ENCODE results near the gene TATDN3.
"Not testable (repeated sequence)": the region's sequence is repeated elsewhere in the genome, so short reads cannot be mapped to it uniquely, and the experiment has no call there.

TATDN3 gene, protein sequence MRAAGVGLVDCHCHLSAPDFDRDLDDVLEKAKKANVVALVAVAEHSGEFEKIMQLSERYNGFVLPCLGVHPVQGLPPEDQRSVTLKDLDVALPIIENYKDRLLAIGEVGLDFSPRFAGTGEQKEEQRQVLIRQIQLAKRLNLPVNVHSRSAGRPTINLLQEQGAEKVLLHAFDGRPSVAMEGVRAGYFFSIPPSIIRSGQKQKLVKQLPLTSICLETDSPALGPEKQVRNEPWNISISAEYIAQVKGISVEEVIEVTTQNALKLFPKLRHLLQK

DNA sequence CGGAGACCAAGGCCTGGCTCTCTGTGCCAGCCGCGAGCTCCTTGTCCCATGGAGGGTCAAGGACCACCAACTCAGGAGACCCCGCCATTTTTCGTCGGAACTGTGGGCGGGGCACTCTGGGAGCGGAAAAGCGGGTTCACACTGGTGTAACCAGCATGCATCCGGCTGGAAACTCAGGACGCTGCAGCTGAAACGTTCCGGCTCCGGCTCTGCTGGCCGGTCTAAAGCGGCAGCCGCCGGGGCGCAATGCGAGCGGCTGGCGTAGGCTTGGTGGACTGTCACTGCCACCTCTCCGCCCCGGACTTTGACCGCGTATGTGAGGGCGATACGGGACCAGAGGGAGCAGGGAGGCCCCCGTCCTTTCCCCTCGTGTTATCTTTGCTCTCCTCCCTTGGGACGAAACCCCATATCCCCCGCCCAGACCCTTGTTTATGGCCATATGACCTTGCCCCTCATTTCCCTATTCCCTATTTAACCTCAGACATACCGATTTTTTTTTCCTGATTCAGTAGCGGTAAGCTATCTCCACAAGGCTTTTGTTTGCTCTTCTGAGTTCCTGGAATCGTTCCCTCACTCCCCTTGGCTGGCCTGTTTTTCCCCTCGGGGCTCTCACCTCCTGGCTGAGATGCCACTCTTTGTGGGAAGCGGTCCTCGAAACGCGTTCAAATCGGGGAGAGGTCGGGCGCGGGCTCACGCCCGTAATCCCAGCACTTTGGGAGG is at the start of gene TATDN3, which contains the start of gene NSL1:
Gene TATDN3, plus strand, starts transcription at position 219 of the 720 bp plus-strand sequence. Its CDS starts 28 bp downstream, at position 247.
Gene NSL1, minus strand, starts transcription at position 102 of the 720 bp plus-strand sequence. Its CDS starts 14 bp downstream, at position 88.
- peak; percentile 93 to 98 for DNase-seq

DNA sequence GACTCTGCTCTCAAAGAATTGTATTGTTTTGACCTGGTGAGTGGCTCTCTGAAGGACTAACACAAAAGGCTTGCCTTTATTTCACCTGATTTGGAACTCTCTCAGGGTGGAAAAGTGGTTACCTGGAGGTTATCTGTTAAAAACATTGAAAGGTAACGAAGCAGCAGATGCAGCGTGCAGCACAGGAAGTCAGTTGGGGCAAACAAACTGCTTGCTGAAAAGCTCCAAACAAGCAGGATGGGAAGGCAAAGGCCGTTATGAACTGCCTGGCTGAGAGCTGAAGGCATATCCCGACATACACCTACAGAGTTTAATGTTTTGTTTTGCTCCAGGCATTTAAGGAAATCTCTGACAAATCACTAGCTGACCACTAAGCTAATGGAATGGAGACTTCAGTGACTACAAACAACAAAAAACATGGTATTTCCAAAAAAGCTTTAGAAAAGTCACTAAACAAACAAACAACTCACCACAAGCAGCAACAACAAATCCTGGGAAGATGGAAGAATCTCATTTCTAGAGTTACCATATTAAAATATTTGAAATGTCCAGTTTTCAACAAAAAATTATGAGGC is 47.7 kb upstream of the TATDN3 start:
- no peak for DNase-seq

DNA sequence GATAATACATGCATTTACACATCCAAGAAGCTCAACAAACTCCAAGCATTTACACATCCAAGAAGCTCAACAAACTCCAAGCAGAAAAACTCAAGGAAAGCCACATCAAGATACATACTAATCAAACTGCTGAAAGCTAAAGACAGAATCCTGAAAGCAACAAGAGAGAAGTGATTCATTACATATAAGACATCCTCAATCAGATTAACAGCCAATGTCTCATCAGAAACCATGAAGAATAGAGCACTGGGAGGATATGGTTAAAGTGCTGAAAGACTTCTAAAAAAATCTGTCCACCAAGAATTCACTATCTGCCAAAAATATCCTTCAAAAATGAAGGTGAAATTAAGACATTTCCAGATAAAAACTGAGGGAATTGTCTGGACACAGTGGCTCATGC is 46.4 kb upstream of the TATDN3 start:
- DNase-seq = no peak

DNA sequence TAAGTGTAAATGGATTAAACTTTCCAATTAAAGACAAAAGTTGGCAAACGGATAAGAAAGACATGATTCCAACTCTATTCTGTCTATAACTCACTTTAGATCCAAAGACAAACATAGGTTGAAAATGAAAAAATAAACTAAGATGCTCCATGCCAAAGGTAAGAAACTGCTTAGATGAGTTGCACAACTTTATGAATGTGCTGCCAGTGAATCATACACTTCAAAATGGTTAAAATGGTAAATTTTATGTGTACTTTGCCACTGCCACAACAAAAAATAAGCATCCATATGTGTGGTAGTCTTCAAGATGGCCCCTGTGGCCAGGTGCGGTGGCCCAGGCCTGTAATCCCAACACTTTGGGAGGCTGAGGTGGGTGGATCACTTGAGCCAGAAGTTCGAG is 45.1 kb upstream of the TATDN3 start:
- no peak for DNase-seq

DNA sequence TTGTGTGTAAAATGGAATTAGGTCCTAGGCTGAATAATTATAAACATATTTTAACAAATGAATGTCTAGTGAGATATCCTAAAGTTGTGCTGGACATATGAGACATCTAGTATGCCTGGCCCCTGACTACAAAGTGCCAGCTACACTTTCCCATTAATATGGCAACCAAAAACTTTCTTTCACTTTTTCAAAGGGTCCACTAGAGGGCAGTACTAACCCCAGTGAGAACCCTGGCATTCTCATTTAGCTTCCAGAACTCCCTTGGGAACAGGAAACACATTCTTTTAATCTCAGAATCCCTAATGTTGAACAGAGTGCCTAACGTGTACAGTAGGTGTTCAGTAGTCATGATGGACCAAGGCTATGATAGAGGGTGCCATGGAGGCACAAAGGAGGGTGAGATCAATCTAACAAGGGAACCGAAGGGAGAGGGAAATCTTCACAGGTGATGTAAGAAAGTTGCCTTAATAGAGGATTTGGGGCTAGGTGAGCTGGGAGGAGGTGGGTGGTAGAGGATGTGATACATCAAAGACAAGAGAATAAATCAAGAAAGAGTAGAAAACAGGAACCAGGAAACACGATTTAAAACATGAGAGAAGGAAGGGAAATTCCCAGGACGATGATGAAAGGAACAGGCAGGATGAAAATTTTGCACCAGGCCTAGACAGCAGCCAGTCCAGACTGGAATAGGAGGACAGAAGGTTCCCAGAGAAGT is 41.7 kb upstream of the TATDN3 start:
- DNase-seq = peak; percentile 67 to 84

DNA sequence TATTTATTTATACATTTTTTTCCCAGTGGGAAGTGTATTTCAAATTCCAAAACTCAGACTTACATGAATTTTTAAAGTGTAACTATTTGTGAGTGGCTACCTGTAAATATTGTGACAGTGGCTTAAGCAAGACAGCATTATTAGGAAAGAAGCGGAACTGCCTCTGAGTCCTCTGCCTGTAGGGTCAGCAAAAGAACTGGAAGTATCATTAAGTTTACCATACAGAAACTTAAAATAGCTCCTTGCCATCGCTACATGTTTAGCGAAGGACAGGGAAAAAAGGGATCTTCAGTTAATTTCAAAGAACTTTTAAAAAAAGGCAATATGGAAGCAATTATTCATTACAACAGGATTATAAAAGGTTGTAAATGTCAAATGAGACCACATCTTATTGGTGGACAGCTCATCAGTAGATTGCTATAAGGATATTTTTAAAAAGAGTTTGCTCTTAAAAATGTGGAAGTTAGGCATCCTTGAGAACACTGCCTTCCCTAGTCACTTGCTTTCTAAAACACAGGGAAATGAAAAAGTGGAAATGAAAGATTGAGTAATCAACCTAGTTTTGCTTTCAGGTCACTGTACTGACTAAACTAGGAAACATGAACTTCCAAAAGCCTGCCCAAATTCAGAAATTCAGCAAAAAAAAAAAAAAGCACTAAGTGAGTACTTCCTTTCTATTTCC is 39.3 kb upstream of the TATDN3 start:
- no peak for DNase-seq

DNA sequence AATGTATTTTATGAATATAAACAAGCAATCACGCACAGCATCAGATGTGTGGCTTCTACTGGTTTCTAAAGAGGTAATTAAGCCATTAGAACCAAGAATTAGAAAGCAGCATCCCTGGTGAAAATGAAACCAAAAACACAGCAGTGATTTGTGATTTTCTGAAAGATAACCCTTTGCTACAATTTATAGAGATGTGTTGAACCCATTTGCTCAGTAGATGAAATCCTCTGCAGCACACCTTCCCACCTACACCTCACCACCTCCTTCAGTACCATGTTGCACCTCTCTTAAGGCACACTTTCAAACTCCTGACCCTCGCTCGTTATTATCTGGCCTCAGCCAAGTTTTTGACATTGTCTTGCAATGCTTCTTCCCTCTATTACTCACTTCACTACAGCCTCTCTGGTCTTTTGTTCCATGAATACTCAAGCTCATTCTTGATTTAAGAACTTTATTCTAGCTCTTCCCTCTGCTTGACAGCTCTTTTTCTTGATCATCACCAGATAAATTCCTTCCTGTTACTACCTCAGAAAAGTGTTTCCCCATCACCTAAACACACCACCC is 38.7 kb upstream of the TATDN3 start:
- DNase-seq = no peak

DNA sequence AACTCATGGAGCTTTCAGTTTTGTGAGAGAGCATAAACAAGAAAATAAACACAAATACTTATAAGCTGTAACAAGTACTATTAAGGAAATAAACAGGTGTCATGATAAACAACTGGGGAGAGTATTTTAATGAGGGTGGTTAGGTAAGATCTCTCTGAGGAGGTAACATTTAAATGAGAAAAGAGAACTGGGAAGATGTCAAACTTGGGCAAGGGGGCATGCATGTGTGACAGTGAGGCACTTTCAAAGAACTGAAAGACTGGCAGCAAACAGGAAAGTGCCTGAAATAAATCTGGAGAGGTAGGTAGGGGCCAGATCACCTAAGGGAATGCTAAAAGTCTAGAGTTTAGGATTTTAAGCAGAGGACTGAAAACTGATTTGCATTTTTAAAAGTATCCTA is 37.9 kb upstream of the TATDN3 start:
- no peak for DNase-seq

DNA sequence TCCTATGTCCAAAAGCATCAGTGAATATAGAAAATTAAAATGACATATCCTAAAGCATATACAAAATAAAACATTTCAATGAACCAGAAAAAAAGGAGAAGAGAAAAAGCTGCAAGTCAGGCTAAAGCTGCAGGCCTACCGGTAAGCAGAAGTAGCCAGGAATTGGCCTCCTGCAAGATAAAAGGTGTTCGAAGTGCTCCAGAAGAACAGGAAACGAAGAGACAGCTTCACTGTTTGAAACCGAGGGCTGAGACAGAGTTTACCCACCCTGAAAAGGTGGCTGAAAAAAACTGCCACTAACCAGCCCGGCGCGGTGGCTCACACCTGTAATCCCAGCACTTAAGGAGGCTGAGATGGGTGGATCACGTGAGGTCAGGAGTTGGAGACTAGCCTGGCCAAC is 37.5 kb upstream of the TATDN3 start:
- no peak for DNase-seq

DNA sequence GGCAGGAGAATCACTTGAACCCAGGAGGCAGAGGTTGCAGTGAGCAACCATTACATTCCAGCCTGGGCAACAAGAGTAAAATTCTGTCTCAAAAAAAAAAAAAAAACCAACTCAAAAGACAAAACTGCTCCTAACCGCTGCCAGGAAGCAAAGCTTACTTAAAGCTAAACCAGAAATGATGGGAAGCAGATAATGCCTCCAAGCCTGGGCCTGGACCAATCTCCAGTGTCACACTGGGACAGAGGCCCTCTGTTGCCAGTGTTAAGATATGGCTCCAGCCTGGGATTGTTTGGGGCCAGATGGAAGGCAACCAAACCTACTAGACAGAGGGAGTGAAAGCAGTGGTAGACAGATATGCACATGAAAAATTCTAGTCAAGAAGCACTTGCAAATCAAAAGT is 37.0 kb upstream of the TATDN3 start:
- no peak for DNase-seq

DNA sequence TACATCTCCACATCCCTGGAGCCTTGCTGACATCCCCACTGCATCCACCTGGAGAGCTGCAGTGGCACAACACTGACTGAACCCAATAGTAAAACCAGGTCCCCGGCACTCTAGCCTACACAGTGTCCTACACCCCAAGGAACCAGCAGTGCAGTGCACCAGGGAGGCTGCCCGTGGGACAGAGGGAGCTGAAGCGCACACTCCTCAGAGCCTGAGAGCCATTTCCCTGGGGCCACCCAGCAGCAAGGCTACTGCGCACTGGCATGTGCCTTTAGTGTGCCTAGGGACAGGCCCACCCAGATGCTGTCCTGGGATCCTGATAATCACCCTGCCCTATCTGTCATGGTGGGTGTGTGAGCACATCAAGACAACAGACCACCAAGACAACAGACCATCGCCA is 32.0 kb upstream of the TATDN3 start:
- DNase-seq = no peak

DNA sequence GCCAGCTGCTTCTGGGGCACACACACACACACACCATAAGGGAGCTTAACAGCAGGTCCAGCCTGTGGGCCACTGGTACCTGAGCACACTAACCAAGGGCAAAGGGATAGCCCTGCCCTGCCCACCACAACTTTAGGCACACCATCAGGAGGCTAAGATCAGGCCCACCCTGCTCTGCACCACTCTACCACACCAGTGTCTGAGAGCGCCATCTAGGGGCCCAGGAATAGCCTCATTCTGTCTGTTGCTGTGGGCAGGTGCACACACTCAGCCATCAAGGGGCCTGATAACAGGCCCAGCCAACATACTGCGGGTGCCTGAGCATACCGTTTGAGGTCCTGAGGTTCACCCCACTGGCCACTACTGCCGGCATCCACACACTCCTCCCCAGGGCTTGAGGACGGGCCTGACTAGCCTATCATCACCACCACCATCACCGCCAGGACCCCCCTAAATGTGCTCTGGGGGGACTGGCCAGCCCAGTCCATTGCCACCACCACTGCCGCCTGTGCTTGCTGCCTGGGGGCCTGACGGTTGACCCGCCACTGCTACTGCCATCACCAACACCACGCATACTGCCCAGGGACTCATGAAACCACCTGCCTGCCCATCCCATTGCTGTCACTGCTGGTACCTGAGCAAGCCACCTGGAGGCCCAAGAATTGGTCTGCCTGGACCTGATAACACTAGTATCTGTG is 31.4 kb upstream of the TATDN3 start:
- no peak for DNase-seq

DNA sequence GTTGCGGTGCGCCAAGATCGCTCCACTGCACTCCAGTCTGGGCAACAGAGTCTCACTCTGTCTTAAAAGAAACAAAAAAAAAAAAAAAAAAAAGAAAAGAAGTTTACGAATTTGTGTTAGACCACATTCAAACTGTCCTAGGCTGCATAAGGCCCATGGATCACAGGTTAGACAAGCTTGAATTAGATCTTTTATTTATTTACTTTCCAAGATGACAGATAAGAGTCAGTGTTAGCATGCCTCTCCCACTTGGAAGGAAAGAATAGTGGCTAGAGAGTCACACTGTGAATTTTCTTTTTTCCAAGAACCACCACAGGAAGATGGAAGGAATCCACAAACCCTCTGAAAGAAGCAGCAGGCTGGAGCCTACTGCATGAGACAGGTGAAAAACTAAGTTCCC is 29.5 kb upstream of the TATDN3 start:
- DNase-seq = no peak

DNA sequence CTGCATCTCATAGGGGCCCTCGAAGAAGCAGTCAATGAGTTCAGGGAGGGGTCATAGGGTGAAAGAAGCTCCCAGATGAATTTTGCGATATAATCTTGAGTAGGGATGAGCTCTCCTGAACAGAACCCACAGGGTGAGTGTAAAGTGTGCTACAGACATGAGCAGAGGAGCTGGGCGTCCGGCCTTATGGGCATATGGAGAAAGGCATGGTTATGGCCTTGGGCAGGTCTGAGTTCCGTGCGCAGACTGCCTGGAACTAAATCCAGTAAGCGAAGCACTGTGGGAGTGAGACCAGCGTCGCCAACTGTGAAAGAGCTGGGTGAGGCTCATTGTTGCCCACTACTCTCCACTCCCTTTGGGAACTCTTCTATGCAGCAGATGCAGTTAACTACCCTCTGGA is 28.9 kb upstream of the TATDN3 start:
- DNase-seq = no peak

DNA sequence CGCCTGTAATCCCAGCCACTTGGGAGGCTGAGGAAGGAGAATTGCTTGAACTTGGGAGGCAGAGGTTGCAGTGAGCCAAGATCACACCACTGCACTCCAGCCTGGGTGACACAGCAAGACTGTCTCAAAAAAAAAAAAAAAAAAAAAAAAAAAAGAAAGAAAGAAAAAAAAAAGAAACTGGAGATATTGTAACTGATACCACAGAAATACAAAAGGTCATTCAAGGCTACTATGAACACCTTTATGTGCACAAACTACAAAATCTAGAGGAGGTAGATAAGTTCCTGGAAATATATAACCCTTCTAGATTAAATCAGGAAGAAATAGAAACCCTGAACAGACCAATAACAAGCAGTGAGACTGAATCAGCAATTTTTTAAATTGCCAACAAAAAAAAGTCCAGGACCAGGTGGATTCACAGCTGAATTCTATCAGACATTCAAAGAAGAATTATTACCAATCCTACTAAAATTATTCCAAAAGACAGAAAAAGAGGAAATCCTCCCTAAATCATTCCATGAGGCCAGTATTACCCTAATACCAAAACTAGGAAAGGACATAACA is 26.9 kb upstream of the TATDN3 start:
- DNase-seq = not testable (repeated sequence)

DNA sequence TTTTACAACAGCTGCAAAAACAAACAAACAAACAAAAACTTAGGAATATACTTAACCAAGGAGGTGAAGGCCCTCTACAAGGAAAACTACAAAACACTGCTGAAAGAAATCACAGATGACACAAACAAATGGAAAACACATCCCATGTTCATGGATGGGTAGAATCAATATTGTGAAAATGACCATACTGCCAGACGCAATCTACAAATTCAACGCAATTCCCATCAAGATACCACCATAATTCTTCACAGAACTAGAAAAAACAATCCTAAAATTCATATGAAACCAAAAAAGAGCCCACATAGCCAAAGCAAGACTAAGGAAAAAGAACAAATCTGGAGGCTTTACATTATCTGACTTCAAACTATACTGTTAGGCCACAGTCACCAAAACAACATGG is 24.9 kb upstream of the TATDN3 start:
- DNase-seq = not testable (repeated sequence)

DNA sequence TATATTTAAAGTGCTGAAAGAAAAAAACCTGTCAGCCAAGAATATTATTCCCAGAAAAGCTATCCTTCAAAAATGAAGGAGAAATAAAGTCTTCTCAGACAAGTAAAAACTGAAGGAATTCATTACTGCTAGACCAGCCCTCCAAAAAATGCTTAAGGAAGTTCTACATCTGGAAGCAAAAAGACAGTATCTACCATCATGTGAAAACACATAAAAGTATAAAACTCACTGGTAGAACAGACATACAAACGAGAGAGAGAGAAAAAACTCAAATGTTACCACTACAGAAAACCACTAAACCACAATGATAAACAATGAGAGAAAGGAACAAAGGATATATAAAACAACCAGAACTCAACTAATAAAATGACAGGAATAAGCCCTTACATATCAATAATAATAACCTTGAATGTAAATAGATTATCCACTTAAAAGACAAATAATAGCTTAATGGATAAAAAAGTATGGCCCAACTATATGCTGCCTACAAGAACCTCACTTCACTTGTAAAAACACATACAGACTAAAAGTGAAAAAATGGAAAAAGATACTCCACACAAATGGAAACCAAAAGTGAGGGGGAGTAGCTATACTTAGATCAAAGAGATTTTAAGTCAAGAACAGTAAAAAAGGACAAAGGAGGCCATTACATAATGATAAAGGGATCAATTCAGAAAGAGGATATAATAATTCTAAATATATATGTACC is 22.1 kb upstream of the TATDN3 start:
- DNase-seq = no peak

DNA sequence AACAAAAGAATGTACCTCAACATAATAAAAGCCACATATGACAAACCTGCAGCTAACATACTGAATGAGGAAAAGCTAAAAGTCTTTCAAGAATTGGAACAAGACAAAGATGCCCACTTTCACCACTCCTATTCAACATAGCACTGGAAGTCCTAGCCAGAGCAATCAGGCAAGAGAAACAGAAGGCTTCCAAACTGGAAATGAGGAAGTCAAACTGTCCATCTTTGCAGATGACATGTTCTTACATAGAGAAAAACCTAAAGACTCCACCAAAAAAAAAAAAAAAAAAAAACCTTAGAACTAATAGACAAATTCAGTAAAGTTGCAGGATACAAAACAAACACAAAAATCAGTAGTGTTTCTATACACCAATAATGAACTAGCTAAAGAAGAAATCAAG is 20.4 kb upstream of the TATDN3 start:
- no peak for DNase-seq

DNA sequence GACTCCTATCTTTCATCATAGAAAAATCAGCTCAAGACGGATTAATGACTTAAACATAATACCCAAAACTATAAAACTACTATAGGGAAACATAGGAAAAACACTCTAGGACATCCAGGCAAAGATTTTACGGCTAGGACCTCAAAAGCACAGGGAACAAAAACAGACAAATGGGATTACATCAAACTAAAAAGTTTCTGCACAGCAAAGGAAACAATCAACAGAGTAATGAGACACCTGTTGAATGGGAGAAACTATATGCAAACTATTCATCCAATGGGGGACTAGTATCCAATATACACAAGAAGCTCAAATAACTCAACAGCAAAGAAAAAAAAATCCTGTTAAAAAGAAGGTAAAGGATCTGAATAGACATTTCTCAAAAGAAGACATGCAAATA is 18.7 kb upstream of the TATDN3 start:
- no peak for DNase-seq

DNA sequence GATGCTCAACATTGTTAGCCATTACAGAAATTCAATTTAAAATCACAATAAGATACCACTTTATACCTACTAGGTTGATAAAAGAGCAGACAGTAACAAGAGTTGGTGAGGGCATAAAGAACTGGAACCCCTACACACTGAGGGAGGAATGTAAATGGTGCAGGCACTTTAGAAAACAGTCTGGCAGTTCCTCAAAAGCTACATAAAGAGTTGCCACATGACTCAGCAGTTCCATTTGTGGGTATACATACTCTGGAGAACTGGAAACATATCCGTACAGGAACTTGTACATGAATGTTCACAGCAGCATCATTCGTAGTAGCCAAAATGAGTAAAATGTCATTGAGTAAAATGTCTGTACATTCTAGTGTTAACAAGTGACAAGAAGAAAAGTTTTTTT is 17.1 kb upstream of the TATDN3 start:
- no peak for DNase-seq

DNA sequence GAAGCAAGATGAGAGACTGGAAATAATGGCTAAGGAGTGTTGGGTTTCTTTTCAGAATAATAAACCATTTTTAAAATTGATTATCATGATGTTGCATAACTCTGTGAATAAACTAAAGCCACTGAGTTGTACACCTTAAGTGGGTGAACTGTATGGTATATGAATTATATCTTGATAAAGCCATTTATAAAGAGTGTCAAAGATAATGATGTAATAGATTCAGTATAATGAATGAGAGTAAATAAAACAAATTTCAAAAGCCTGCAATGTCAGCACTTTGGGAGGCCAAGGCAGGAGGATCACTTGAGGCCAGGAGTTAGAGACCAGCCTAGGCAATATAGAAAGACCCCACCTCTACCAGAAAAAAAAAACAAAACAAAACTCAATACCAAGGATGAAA is 16.5 kb upstream of the TATDN3 start:
- DNase-seq = no peak
